ENCODE measurements around the gene PLCB1.

PLCB1 gene

DNA sequence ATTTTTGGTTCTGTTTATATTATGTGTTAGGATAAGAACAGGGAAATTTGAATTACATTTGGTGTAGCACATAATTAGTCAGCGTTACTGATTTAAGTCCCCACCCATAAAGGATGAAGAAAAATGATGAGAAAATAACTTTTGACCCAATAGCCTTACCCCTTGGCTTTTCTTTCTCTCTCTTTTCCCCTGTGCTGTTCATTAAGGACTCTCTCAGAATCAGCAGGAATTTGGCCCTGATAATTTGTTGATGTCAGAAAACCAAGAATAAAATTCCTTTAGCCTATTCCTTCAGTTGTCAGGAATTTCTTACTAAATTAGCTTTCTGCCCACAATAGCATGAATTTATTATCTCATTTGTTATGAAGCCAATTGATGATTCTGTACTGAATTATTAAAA lies 18.5 kb downstream of the PLCB1 start:
- Histone ChIP-seq H3K9me3 (ENCODE audit: insufficient read depth, low read depth, low read length) (no peaks in the 10 kb centered on the region), H3K9me2 (replicated peaks; ENCODE audit: low read depth, low read length) (no peaks in the 10 kb centered on the region), H3K4me3 (ENCODE audit: low read length, poor library complexity, severe bottlenecking) (peak overlapping the region; percentile 50), H3K27me3 (ENCODE audit: insufficient read depth, low read length, poor library complexity, severe bottlenecking) (no peaks in the 10 kb centered on the region), H2AFZ (ENCODE audit: low read length) (no peak overlapping the region), H3K9ac (ENCODE audit: low read depth, low read length, poor library complexity, severe bottlenecking) (no peak overlapping the region), H3K4me2 (ENCODE audit: low read depth, low read length, poor library complexity, severe bottlenecking) (peak overlapping the region; percentile 77), H4K20me1 (ENCODE audit: insufficient read depth, low read length, poor library complexity, severe bottlenecking) (peaks cover 4% of the 10 kb centered on the region), H3K79me2 (ENCODE audit: insufficient read depth, low read length) (peaks cover 63% of the 10 kb centered on the region), H3K4me1 (ENCODE audit: insufficient read depth, low read length, poor library complexity, severe bottlenecking) (peaks cover 75% of the 10 kb centered on the region), H3F3A (ENCODE audit: low read depth) (peaks cover 21% of the 10 kb centered on the region; the same call in 1 of the 2 replicates), H3K36me3 (ENCODE audit: insufficient read depth, low read length) (0 out of 2 replicates have a peak, but pooled peaks cover 5% of the 10 kb centered on the region)
- no peak for TF ChIP-seq EZH2phosphoT487 (IDR thresholded peaks at IDR 0.05; ENCODE audit: borderline replicate concordance)
- TF ChIP-seq, protein P1, sequence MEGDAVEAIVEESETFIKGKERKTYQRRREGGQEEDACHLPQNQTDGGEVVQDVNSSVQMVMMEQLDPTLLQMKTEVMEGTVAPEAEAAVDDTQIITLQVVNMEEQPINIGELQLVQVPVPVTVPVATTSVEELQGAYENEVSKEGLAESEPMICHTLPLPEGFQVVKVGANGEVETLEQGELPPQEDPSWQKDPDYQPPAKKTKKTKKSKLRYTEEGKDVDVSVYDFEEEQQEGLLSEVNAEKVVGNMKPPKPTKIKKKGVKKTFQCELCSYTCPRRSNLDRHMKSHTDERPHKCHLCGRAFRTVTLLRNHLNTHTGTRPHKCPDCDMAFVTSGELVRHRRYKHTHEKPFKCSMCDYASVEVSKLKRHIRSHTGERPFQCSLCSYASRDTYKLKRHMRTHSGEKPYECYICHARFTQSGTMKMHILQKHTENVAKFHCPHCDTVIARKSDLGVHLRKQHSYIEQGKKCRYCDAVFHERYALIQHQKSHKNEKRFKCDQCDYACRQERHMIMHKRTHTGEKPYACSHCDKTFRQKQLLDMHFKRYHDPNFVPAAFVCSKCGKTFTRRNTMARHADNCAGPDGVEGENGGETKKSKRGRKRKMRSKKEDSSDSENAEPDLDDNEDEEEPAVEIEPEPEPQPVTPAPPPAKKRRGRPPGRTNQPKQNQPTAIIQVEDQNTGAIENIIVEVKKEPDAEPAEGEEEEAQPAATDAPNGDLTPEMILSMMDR (conservative IDR thresholded peaks at IDR 0.05; ENCODE audit: low read length), result no peak

DNA sequence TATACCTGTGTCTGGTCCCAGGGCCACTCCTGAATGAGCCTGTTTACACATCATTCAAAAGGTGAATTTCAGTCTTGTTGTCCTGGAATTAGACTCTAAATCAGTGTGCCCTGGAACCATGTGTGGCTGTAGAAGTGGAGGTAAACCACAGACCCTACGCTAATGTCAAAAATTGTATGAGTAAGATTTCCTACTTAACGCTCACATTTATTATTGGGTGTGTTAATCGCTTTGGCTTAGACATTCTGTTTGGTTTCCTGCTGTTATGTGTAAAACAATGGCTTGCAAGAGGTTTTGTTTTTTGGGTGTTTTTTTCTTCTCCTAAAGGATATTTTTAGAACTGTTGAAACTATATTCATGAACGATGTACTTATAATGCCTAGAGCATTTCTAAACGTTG lies 19.3 kb downstream of the PLCB1 start:
- peak overlapping the region; percentile 50 for H3K4me3 ChIP-seq (ENCODE audit: low read length, poor library complexity, severe bottlenecking)
- H3K9me3 ChIP-seq (ENCODE audit: insufficient read depth, low read depth, low read length), result no peaks in the 10 kb centered on the region
- H3K36me3 ChIP-seq (ENCODE audit: insufficient read depth, low read length), result 0 out of 2 replicates have a peak, but pooled peaks cover 5% of the 10 kb centered on the region
- H3K27me3 ChIP-seq (ENCODE audit: insufficient read depth, low read length, poor library complexity, severe bottlenecking), result no peaks in the 10 kb centered on the region
- peaks cover 4% of the 10 kb centered on the region for H4K20me1 ChIP-seq (ENCODE audit: insufficient read depth, low read length, poor library complexity, severe bottlenecking)
- H3F3A ChIP-seq (ENCODE audit: low read depth), result peaks cover 20% of the 10 kb centered on the region; the same call in 1 of the 2 replicates
- H3K4me2 ChIP-seq (ENCODE audit: low read depth, low read length, poor library complexity, severe bottlenecking), result peak overlapping the region; percentile 77
- no peak overlapping the region for H2AFZ ChIP-seq (ENCODE audit: low read length)
- TF ChIP-seq EZH2phosphoT487 (IDR thresholded peaks at IDR 0.05; ENCODE audit: borderline replicate concordance), result peak; percentile 14; the same call in 1 of the 2 replicates
- TF ChIP-seq, protein P1 (conservative IDR thresholded peaks at IDR 0.05; ENCODE audit: low read length), result no peak
- H3K79me2 ChIP-seq (ENCODE audit: insufficient read depth, low read length), result peaks cover 63% of the 10 kb centered on the region
- peaks cover 75% of the 10 kb centered on the region for H3K4me1 ChIP-seq (ENCODE audit: insufficient read depth, low read length, poor library complexity, severe bottlenecking)
- H3K9ac ChIP-seq (ENCODE audit: low read depth, low read length, poor library complexity, severe bottlenecking), result peak overlapping the region; percentile 46
- no peaks in the 10 kb centered on the region for H3K9me2 ChIP-seq (replicated peaks; ENCODE audit: low read depth, low read length)

DNA sequence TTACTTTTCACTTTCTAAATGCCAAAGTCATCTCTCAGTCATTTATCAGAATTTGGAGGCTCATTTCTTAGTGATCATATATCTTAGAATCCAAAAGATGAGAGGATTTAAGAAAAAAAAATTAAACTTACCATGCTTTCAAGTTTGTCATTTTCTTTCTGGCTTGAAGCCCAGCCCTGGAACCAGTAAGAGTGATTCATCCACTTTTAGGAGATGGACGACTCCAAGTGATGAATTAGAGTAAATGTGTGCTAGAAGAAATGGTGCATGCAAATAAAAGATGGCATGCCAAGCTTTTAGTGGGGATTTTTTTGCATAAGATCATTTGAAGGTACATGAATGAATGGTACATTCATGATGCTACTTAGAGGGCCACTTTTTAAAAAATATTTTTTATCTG lies 20.1 kb downstream of the PLCB1 start:
- peaks cover 58% of the 10 kb centered on the region for H3K79me2 ChIP-seq (ENCODE audit: insufficient read depth, low read length)
- peaks cover 77% of the 10 kb centered on the region for H3K4me1 ChIP-seq (ENCODE audit: insufficient read depth, low read length, poor library complexity, severe bottlenecking)
- TF ChIP-seq, protein P1 (conservative IDR thresholded peaks at IDR 0.05; ENCODE audit: low read length), result no peak
- TF ChIP-seq EZH2phosphoT487 (IDR thresholded peaks at IDR 0.05; ENCODE audit: borderline replicate concordance), result no peak
- no peaks in the 10 kb centered on the region for H3K9me3 ChIP-seq (ENCODE audit: insufficient read depth, low read depth, low read length)
- no peaks in the 10 kb centered on the region for H3K9me2 ChIP-seq (replicated peaks; ENCODE audit: low read depth, low read length)
- peak overlapping the region; percentile 77 for H3K4me2 ChIP-seq (ENCODE audit: low read depth, low read length, poor library complexity, severe bottlenecking)
- H2AFZ ChIP-seq (ENCODE audit: low read length), result no peak overlapping the region
- H3K27me3 ChIP-seq (ENCODE audit: insufficient read depth, low read length, poor library complexity, severe bottlenecking), result no peaks in the 10 kb centered on the region
- H3K36me3 ChIP-seq (ENCODE audit: insufficient read depth, low read length), result 0 out of 2 replicates have a peak, but pooled peaks cover 5% of the 10 kb centered on the region
- peaks cover 20% of the 10 kb centered on the region; the same call in 1 of the 2 replicates for H3F3A ChIP-seq (ENCODE audit: low read depth)
- peak overlapping the region; percentile 50 for H3K4me3 ChIP-seq (ENCODE audit: low read length, poor library complexity, severe bottlenecking)
- peaks cover 4% of the 10 kb centered on the region for H4K20me1 ChIP-seq (ENCODE audit: insufficient read depth, low read length, poor library complexity, severe bottlenecking)
- peak overlapping the region; percentile 46 for H3K9ac ChIP-seq (ENCODE audit: low read depth, low read length, poor library complexity, severe bottlenecking)
